VCaP (cell line): ENCODE results near the gene C17orf58.
A peak's percentile ranks its signal among the peaks of the same experiment; 100 is the strongest.
"Not testable (repeated sequence)": the region's sequence is repeated elsewhere in the genome, so short reads cannot be mapped to it uniquely, and the experiment has no call there.

Source experiments
- H3K27ac ChIP-seq: fragments of 450-650 bp; 2 replicates; pipeline ENCODE4 v1.5.1; 2017
- CTCF ChIP-seq: fragments of 450-650 bp; conservative IDR thresholded peaks from 2 replicates; pipeline ENCODE4 v1.5.1; 2017; ENCODE audit warnings: mild to moderate bottlenecking, moderate library complexity

C17orf58 gene

GRCh38 chr17:68029512-68030215 lies 33.4 kb upstream of the C17orf58 start:
- no peak for TF ChIP-seq CTCF

GRCh38 chr17:68022547-68022946 lies 26.3 kb upstream of the C17orf58 start:
- TF ChIP-seq CTCF: peak; percentile 21

More at GRCh38 chr17:68029512-68030215, 33.4 kb upstream of the C17orf58 start:
- H3K27ac ChIP-seq: no peak overlapping the region

GRCh38 chr17:68021963-68022362 lies 25.7 kb upstream of the C17orf58 start:
- TF ChIP-seq CTCF: no peak
- no peak overlapping the region for H3K27ac ChIP-seq

More at GRCh38 chr17:68022547-68022946, 26.3 kb upstream of the C17orf58 start:
- H3K27ac ChIP-seq: not testable (repeated sequence)

- H3K27ac ChIP-seq: peak overlapping the region; percentile 87
These were observed 24.5 kb upstream of the C17orf58 start for GRCh38 chr17:68020791-68021190.

- TF ChIP-seq CTCF: no peak
- H3K27ac ChIP-seq: peak overlapping the region; percentile 87
These were observed 24.1 kb upstream of the C17orf58 start for GRCh38 chr17:68020409-68020756.

GRCh38 chr17:68019675-68020408 lies 23.6 kb upstream of the C17orf58 start:
- TF ChIP-seq CTCF: peak; percentile 40
- H3K27ac ChIP-seq: peak overlapping the region; percentile 87

- TF ChIP-seq CTCF: no peak
These were observed 23.0 kb upstream of the C17orf58 start for GRCh38 chr17:68019336-68019674.

GRCh38 chr17:68018493-68018892 lies 22.2 kb upstream of the C17orf58 start:
- not testable (repeated sequence) for H3K27ac ChIP-seq

More at GRCh38 chr17:68019336-68019674, 23.0 kb upstream of the C17orf58 start:
- H3K27ac ChIP-seq: no peak overlapping the region
